Retinal pigment epithelial cell (primary cell): Measurements from ENCODE around the gene GTPBP1.

ENCODE experiments used
- DNase-seq: peaks from one replicate; pipeline ENCODE4 v3.0.0-alpha.2; 2010; ENCODE audit warnings: low read depth
- H3K4me3 ChIP-seq: 2 replicates; pipeline ENCODE4 v1.5.1; 2011; ENCODE audit warnings: mild to moderate bottlenecking, low read length, control low read depth, moderate library complexity
- CTCF ChIP-seq: conservative IDR thresholded peaks from 2 replicates; pipeline ENCODE4 v1.5.1; 2011; ENCODE audit warnings: low read depth, low read length, control low read depth, inconsistent platforms

GTPBP1 gene

DNA sequence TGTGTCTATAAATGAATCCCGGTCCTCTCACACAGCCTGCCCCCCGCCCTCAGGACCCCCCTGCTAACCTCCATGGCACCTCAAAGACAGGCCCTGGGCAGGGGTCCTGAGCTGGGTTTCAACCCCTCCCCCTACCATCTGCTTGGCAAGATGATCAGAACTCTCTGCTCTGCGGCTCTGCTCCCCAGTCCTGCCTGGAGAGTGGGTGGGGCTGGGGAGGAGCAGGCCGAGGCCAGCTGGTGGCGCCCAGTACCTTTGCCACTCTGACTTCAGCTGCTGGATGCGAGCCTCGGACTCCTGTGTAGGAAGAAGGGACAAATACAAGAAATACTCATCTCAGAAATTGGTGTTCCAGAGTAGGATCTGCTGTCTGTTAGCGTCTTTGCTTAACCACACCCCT is 35.0 kb downstream of the GTPBP1 start:
- no peak overlapping the region for H3K4me3 ChIP-seq
- TF ChIP-seq CTCF, result no peak
- no peak for DNase-seq

- H3K4me3 ChIP-seq, result no peak overlapping the region
- no peak for DNase-seq
- no peak for TF ChIP-seq CTCF
Observed at GRCh38 chr22:38741166-38741565, 35.4 kb downstream of the GTPBP1 start.

GRCh38 chr22:38741576-38741975 is 35.8 kb downstream of the GTPBP1 start:
- H3K4me3 ChIP-seq, result no peak overlapping the region
- DNase-seq, result no peak
- TF ChIP-seq CTCF, result no peak

GRCh38 chr22:38742176-38742942 is 36.6 kb downstream of the GTPBP1 start:
- no peak for TF ChIP-seq CTCF
- DNase-seq, result no peak
- no peak overlapping the region for H3K4me3 ChIP-seq

GRCh38 chr22:38744981-38745380 is 39.2 kb downstream of the GTPBP1 start:
- no peak overlapping the region for H3K4me3 ChIP-seq
- no peak for DNase-seq
- TF ChIP-seq CTCF, result no peak

DNA sequence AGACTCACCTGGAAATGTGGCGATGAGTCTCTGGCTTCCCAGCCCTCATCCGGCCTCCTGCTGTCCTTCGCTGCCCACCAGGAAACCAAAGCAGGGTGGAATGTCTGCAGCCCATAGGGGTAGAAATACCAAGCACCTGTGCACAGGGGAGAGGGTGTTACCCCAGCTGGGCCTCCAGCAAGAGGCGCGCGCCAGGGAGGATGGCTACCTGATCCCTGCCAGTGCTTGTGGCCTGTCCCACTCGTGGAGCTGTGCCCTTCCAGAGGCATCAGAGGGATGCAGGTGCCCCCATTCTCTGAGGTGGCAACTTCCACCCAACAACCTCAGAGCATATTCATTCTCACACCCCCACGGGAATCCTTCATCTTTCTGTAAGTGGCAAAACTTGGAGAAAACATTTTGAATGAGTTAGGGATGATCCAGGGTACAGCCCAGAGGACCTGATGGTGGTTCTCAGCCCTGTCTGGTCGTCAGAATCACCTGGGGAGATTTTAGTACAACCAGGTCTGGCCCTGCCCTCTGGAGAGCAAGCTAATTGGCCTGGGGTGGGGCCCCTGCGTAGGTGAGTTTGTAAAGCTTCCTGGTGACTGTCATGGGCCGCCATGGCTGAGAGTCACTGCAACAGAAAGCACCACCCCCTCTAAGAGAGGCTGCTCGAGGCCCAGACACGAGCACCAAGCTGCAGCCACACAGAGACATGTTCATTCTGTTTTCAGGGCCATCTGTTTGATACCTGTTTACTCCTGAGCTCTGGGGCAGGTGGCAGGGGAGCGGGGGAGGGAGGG is 40.1 kb downstream of the GTPBP1 start:
- no peak overlapping the region for H3K4me3 ChIP-seq
- TF ChIP-seq CTCF, result no peak
- no peak for DNase-seq
